ENCODE results near the gene ERICH6.

Gene ERICH6

GRCh38 chr3:150613709-150614480, 89.8 kb downstream of the ERICH6 start:
- Histone ChIP-seq H3K9me3 (ENCODE audit: control extremely low read depth in 1 of 5, control insufficient read depth in 4 of 5, insufficient read depth in 2 of 5, low read depth in 1 of 5, low read length in 4 of 5) (no peaks in the 10 kb centered on the region), H3K27me3 (replicated peaks in 2 of 5; ENCODE audit: control insufficient read depth in 4 of 5, insufficient read depth in 5 of 5, low read length in 4 of 5) (no peaks in the 10 kb centered on the region), H3K4me1 (ENCODE audit: control extremely low read depth in 1 of 4, control insufficient read depth in 4 of 4, insufficient read depth in 4 of 4, low read length in 3 of 4) (peaks cover 0 to 15% (median 7%) of the 10 kb centered on the region in 4 experiments), H3K4me3 (ENCODE audit: control insufficient read depth in 1 of 7, extremely low read depth in 1 of 7, insufficient read depth in 4 of 7, low read depth in 2 of 7, low read length in 6 of 7) (no peak overlapping the region), H3K36me3 (ENCODE audit: control insufficient read depth in 4 of 4, insufficient read depth in 4 of 4, low read length in 3 of 4) (peaks cover 4 to 17% (median 11%) of the 10 kb centered on the region in 4 experiments), H3K27ac (ENCODE audit: insufficient read depth in 1 of 2, low read depth in 1 of 2, low read length in 2 of 2, poor library complexity in 1 of 2, severe bottlenecking in 2 of 2) (no peak overlapping the region)
- 100% methylated on average over 1 of the region's 2 CpGs for WGBS (ENCODE audit: insufficient coverage)
- DNase-seq: peak in 1 of 3 donors; percentile 28
- ChIA-PET POLR2A (no interaction called here), CTCF (interaction anchor here (0.7 to 2.5 kb wide), 4 partner anchors 8 to 66 kb away, joined by 3 to 9 read pairs (median 4); partner anchors contain the start of gene SELENOT)

GRCh38 chr3:150613034-150613433, 90.7 kb downstream of the ERICH6 start:
- no peaks in the 10 kb centered on the region for H3K9me3 ChIP-seq (ENCODE audit: control extremely low read depth in 1 of 5, control insufficient read depth in 4 of 5, insufficient read depth in 2 of 5, low read depth in 1 of 5, low read length in 4 of 5)
- H3K27ac ChIP-seq (ENCODE audit: insufficient read depth in 1 of 2, low read depth in 1 of 2, low read length in 2 of 2, poor library complexity in 1 of 2, severe bottlenecking in 2 of 2): peak overlapping the region in 1 of 2 experiments; percentile 19
- H3K36me3 ChIP-seq (ENCODE audit: control insufficient read depth in 4 of 4, insufficient read depth in 4 of 4, low read length in 3 of 4): peaks cover 2 to 10% (median 6%) of the 10 kb centered on the region in 4 experiments
- no peak overlapping the region for H3K4me3 ChIP-seq (ENCODE audit: control insufficient read depth in 1 of 7, extremely low read depth in 1 of 7, insufficient read depth in 4 of 7, low read depth in 2 of 7, low read length in 6 of 7)
- H3K27me3 ChIP-seq (replicated peaks in 2 of 5; ENCODE audit: control insufficient read depth in 4 of 5, insufficient read depth in 5 of 5, low read length in 4 of 5): no peaks in the 10 kb centered on the region
- no CpG with 5 or more reads among the region's 2 CpGs for WGBS (ENCODE audit: insufficient coverage)
- peaks cover 0 to 15% (median 7%) of the 10 kb centered on the region in 4 experiments for H3K4me1 ChIP-seq (ENCODE audit: control extremely low read depth in 1 of 4, control insufficient read depth in 4 of 4, insufficient read depth in 4 of 4, low read length in 3 of 4)
- CTCF ChIA-PET: interaction anchor here (0.7 to 2.5 kb wide), 4 partner anchors 7 to 371 kb away, joined by 3 to 9 read pairs (median 4); partner anchors contain the start of gene SELENOT
- POLR2A ChIA-PET: no interaction called here
- DNase-seq: no peak

- no peak overlapping the region for H3K4me3 ChIP-seq (ENCODE audit: control insufficient read depth in 1 of 7, extremely low read depth in 1 of 7, insufficient read depth in 4 of 7, low read depth in 2 of 7, low read length in 6 of 7)
- H3K36me3 ChIP-seq (ENCODE audit: control insufficient read depth in 4 of 4, insufficient read depth in 4 of 4, low read length in 3 of 4): peaks cover 2 to 14% (median 8%) of the 10 kb centered on the region in 4 experiments
- peak overlapping the region in 1 of 2 experiments; percentile 19 for H3K27ac ChIP-seq (ENCODE audit: insufficient read depth in 1 of 2, low read depth in 1 of 2, low read length in 2 of 2, poor library complexity in 1 of 2, severe bottlenecking in 2 of 2)
- no peak for DNase-seq
- no peaks in the 10 kb centered on the region for H3K27me3 ChIP-seq (replicated peaks in 2 of 5; ENCODE audit: control insufficient read depth in 4 of 5, insufficient read depth in 5 of 5, low read length in 4 of 5)
- no CpG with 5 or more reads among the region's 1 CpG for whole genome bisulfite sequencing (ENCODE audit: insufficient coverage)
- ChIA-PET POLR2A (interaction anchor here (0.7 kb wide), 1 partner anchor 35 kb away, joined by 3 read pairs; no protein-coding TSS in a partner anchor), CTCF (interaction anchor here (0.7 to 2.5 kb wide), 3 partner anchors 9 to 371 kb away, joined by 3 to 9 read pairs (median 3); partner anchors contain the start of gene SELENOT)
- H3K4me1 ChIP-seq (ENCODE audit: control extremely low read depth in 1 of 4, control insufficient read depth in 4 of 4, insufficient read depth in 4 of 4, low read length in 3 of 4): peaks cover 0 to 15% (median 7%) of the 10 kb centered on the region in 4 experiments
- no peaks in the 10 kb centered on the region for H3K9me3 ChIP-seq (ENCODE audit: control extremely low read depth in 1 of 5, control insufficient read depth in 4 of 5, insufficient read depth in 2 of 5, low read depth in 1 of 5, low read length in 4 of 5)
These were observed 91.2 kb downstream of the ERICH6 start for GRCh38 chr3:150612494-150612893.

- ChIA-PET CTCF (interaction anchor here (2.5 kb wide), 1 partner anchor 9 kb away, joined by 9 read pairs; the partner anchor contains the start of gene SELENOT), POLR2A (interaction anchor here (0.7 kb wide), 1 partner anchor 36 kb away, joined by 3 read pairs; no protein-coding TSS in a partner anchor)
- Histone ChIP-seq H3K4me1 (ENCODE audit: control extremely low read depth in 1 of 4, control insufficient read depth in 4 of 4, insufficient read depth in 4 of 4, low read length in 3 of 4) (peaks cover 0 to 19% (median 10%) of the 10 kb centered on the region in 4 experiments), H3K27me3 (replicated peaks in 2 of 5; ENCODE audit: control insufficient read depth in 4 of 5, insufficient read depth in 5 of 5, low read length in 4 of 5) (no peaks in the 10 kb centered on the region), H3K9me3 (ENCODE audit: control extremely low read depth in 1 of 5, control insufficient read depth in 4 of 5, insufficient read depth in 2 of 5, low read depth in 1 of 5, low read length in 4 of 5) (no peaks in the 10 kb centered on the region), H3K27ac (ENCODE audit: insufficient read depth in 1 of 2, low read depth in 1 of 2, low read length in 2 of 2, poor library complexity in 1 of 2, severe bottlenecking in 2 of 2) (no peak overlapping the region), H3K4me3 (ENCODE audit: control insufficient read depth in 1 of 7, extremely low read depth in 1 of 7, insufficient read depth in 4 of 7, low read depth in 2 of 7, low read length in 6 of 7) (no peak overlapping the region), H3K36me3 (ENCODE audit: control insufficient read depth in 4 of 4, insufficient read depth in 4 of 4, low read length in 3 of 4) (peaks cover 4 to 17% (median 8%) of the 10 kb centered on the region in 4 experiments)
- 99% methylated on average over 34 of the region's 34 CpGs for WGBS (ENCODE audit: insufficient coverage)
- DNase-seq: no peak
These were observed 92.1 kb downstream of the ERICH6 start for GRCh38 chr3:150611666-150612065.

- no peaks in the 10 kb centered on the region for H3K9me3 ChIP-seq (ENCODE audit: control extremely low read depth in 1 of 5, control insufficient read depth in 4 of 5, insufficient read depth in 2 of 5, low read depth in 1 of 5, low read length in 4 of 5)
- CTCF ChIA-PET: interaction anchor here (0.5 kb wide), 1 partner anchor 11 kb away, joined by 3 read pairs; no protein-coding TSS in a partner anchor
- no peaks in the 10 kb centered on the region for H3K27me3 ChIP-seq (replicated peaks in 2 of 5; ENCODE audit: control insufficient read depth in 4 of 5, insufficient read depth in 5 of 5, low read length in 4 of 5)
- POLR2A ChIA-PET: no interaction called here
- H3K4me3 ChIP-seq (ENCODE audit: control insufficient read depth in 1 of 7, extremely low read depth in 1 of 7, insufficient read depth in 4 of 7, low read depth in 2 of 7, low read length in 6 of 7): no peak overlapping the region
- WGBS (ENCODE audit: insufficient coverage): no CpG with 5 or more reads among the region's 1 CpG
- H3K4me1 ChIP-seq (ENCODE audit: control extremely low read depth in 1 of 4, control insufficient read depth in 4 of 4, insufficient read depth in 4 of 4, low read length in 3 of 4): peaks cover 2 to 28% (median 16%) of the 10 kb centered on the region in 4 experiments
- DNase-seq: no peak
- peak overlapping the region in 1 of 2 experiments; percentile 9 for H3K27ac ChIP-seq (ENCODE audit: insufficient read depth in 1 of 2, low read depth in 1 of 2, low read length in 2 of 2, poor library complexity in 1 of 2, severe bottlenecking in 2 of 2)
- peaks cover 4 to 17% (median 8%) of the 10 kb centered on the region in 4 experiments for H3K36me3 ChIP-seq (ENCODE audit: control insufficient read depth in 4 of 4, insufficient read depth in 4 of 4, low read length in 3 of 4)
These were observed 92.9 kb downstream of the ERICH6 start for GRCh38 chr3:150610785-150611184.

- H3K4me3 ChIP-seq (ENCODE audit: control insufficient read depth in 1 of 7, extremely low read depth in 1 of 7, insufficient read depth in 4 of 7, low read depth in 2 of 7, low read length in 6 of 7): no peak overlapping the region
- no peaks in the 10 kb centered on the region for H3K9me3 ChIP-seq (ENCODE audit: control extremely low read depth in 1 of 5, control insufficient read depth in 4 of 5, insufficient read depth in 2 of 5, low read depth in 1 of 5, low read length in 4 of 5)
- ChIA-PET POLR2A (no interaction called here), CTCF (no interaction called here)
- peaks cover 4 to 17% (median 8%) of the 10 kb centered on the region in 4 experiments for H3K36me3 ChIP-seq (ENCODE audit: control insufficient read depth in 4 of 4, insufficient read depth in 4 of 4, low read length in 3 of 4)
- WGBS (ENCODE audit: insufficient coverage): no CpG with 5 or more reads among the region's 1 CpG
- H3K4me1 ChIP-seq (ENCODE audit: control extremely low read depth in 1 of 4, control insufficient read depth in 4 of 4, insufficient read depth in 4 of 4, low read length in 3 of 4): peaks cover 3 to 35% (median 20%) of the 10 kb centered on the region in 4 experiments
- DNase-seq: peak in 2 of 3 donors; percentile 23 to 38
- H3K27ac ChIP-seq (ENCODE audit: insufficient read depth in 1 of 2, low read depth in 1 of 2, low read length in 2 of 2, poor library complexity in 1 of 2, severe bottlenecking in 2 of 2): peak overlapping the region in 1 of 2 experiments; percentile 9
- H3K27me3 ChIP-seq (replicated peaks in 2 of 5; ENCODE audit: control insufficient read depth in 4 of 5, insufficient read depth in 5 of 5, low read length in 4 of 5): no peaks in the 10 kb centered on the region
These were observed 93.7 kb downstream of the ERICH6 start for GRCh38 chr3:150609988-150610387.
